B cell (primary cell): ENCODE measurements around the gene KCNC3.

Experiments used
- EZH2 ChIP-seq: IDR thresholded peaks from 2 replicates; pipeline ENCODE4 v1.6.1; 2012; ENCODE audit warnings: borderline replicate concordance, low read depth, mild to moderate bottlenecking, moderate library complexity, low read length; ENCODE audit not compliant: insufficient read depth, poor library complexity, severe bottlenecking
- TF ChIP-seq, protein P1 (sequence below): fragments of 200-600 bp; IDR thresholded peaks from one replicate; pipeline ENCODE4 v1.8.0; 2022; ENCODE audit warnings: antibody characterized with exemption, mild to moderate bottlenecking

DNA sequence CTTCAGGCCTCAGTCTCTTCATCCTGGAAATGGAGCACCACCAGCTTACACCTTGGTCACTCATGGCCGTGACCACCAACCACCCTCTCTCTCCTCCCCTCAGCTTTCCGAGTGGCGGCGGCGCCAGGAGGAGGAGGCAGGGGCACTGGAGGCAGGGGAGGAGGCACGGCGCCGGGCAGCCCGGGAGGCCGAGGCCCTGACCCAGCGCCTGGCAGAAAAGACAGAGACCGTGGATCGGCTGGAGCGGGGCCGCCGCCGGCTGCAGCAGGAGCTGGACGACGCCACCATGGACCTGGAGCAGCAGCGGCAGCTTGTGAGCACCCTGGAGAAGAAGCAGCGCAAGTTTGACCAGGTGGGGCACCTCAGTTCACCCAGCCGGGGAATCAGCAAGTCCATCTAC is 47.7 kb downstream of the KCNC3 start:
- TF ChIP-seq, protein P1, sequence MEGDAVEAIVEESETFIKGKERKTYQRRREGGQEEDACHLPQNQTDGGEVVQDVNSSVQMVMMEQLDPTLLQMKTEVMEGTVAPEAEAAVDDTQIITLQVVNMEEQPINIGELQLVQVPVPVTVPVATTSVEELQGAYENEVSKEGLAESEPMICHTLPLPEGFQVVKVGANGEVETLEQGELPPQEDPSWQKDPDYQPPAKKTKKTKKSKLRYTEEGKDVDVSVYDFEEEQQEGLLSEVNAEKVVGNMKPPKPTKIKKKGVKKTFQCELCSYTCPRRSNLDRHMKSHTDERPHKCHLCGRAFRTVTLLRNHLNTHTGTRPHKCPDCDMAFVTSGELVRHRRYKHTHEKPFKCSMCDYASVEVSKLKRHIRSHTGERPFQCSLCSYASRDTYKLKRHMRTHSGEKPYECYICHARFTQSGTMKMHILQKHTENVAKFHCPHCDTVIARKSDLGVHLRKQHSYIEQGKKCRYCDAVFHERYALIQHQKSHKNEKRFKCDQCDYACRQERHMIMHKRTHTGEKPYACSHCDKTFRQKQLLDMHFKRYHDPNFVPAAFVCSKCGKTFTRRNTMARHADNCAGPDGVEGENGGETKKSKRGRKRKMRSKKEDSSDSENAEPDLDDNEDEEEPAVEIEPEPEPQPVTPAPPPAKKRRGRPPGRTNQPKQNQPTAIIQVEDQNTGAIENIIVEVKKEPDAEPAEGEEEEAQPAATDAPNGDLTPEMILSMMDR = no peak
- TF ChIP-seq EZH2 = no peak
